K562 (cell line): ENCODE results near the gene KRT4. TPM values are rescaled to one million over a fixed set of nuclear protein-coding genes. Genes with fewer than 3 reads are reported as not detected.

Experiments
- ATAC-seq: fragments of 200-7000 bp; cut with Tn5 transposase; 3 replicates; pipeline ENCODE4 v1.9.1; 2020; ENCODE audit warnings: moderate library complexity
- BruUV-seq: library from RNA; stranded (reverse); fragments of 400-500 nt; replicated peaks from 2 replicates; lab custom pipeline; 2021; lab: Mats Ljungman, UMichigan
- CTCF ChIA-PET: fragments of 300-600 bp; formaldehyde crosslinking; extraction: SDS; loops from one replicate; lab custom pipeline; 2021; ENCODE audit warnings: low intra/inter-chr PET ratio; lab: Yijun Ruan, JAX
- POLR2A ChIA-PET: fragments of 300-600, 350-650 bp; sonication (Branson Sonifier 250); formaldehyde crosslinking; extraction: SDS; loops from one replicate; lab custom pipeline; 2021; ENCODE audit warnings: antibody characterized with exemption, inconsistent platforms; lab: Yijun Ruan, JAX
- DNase-seq, 4 experiments: peaks; one replicate each; pipeline versions ENCODE4 v3.0.0 to v3.0.0-alpha.2; 2011 to 2018; ENCODE audit warnings: low spot score in 3 of 4, mixed read lengths in 3 of 4; ENCODE audit errors: extremely low read depth in 1 of 4
- FAIRE-seq: peaks from 2 replicates; lab custom pipeline; 2011; peaks lifted over from hg19 to GRCh38; lab: Jason Lieb, UNC
- H2AFZ ChIP-seq: 2 replicates; pipeline ENCODE4 v1.6.0; 2011; ENCODE audit warnings: low read depth, low read length, control low read depth, inconsistent platforms
- H3K27ac ChIP-seq: fragments of 200-600 bp; 3 replicates; pipeline ENCODE4 v1.8.0; 2011; ENCODE audit warnings: low read depth, mild to moderate bottlenecking, control low read depth, inconsistent platforms, low read length, moderate library complexity, mixed read lengths; ENCODE audit errors: extremely low read depth
- H3K27me3 ChIP-seq, 2 experiments: fragments of 300-600 bp in 1 of 2; 2 replicates in 1 of 2; 3 replicates in 1 of 2; pipeline versions ENCODE4 v1.6.0 to v1.8.0; 2011; ENCODE audit warnings: inconsistent platforms in 2 of 2, low read length in 2 of 2, mild to moderate bottlenecking in 1 of 2, mixed read lengths in 1 of 2, moderate library complexity in 1 of 2; ENCODE audit not compliant: control insufficient read depth in 2 of 2, insufficient read depth in 2 of 2
- H3K36me3 ChIP-seq: fragments of 300-600 bp; 3 replicates; pipeline ENCODE4 v1.8.0; 2011; ENCODE audit warnings: mild to moderate bottlenecking, low read length, inconsistent platforms; ENCODE audit not compliant: control insufficient read depth, insufficient read depth
- H3K4me1 ChIP-seq, 2 experiments: fragments of 200-600 bp in 1 of 2; replicated peaks in 1 of 2; 2 replicates in 1 of 2; 3 replicates in 1 of 2; pipeline versions ENCODE4 v1.5.1 to v1.8.0; 2011; ENCODE audit warnings: inconsistent platforms in 2 of 2, low read length in 2 of 2, mild to moderate bottlenecking in 1 of 2, mixed read lengths in 1 of 2, moderate library complexity in 1 of 2; ENCODE audit not compliant: control insufficient read depth in 2 of 2, insufficient read depth in 2 of 2
- H3K4me2 ChIP-seq: 2 replicates; pipeline ENCODE4 v1.6.1; 2011; ENCODE audit warnings: low read length, control low read depth, inconsistent platforms, mixed read lengths; ENCODE audit not compliant: insufficient read depth
- H3K4me3 ChIP-seq: fragments of 200-600 bp; sonication (generic), shearing (Covaris generic); 2 replicates; pipeline ENCODE4 v1.5.1; 2016; ENCODE audit warnings: control low read depth, inconsistent platforms
- H3K79me2 ChIP-seq: fragments of 200-600 bp; 3 replicates; pipeline ENCODE4 v1.8.0; 2011; ENCODE audit warnings: low read length, inconsistent platforms; ENCODE audit not compliant: control insufficient read depth, insufficient read depth
- H3K9ac ChIP-seq, 2 experiments: 2 replicates each; pipeline versions ENCODE4 v1.6.0 to v1.6.1; 2011; ENCODE audit warnings: low read depth in 2 of 2, low read length in 2 of 2, control low read depth in 1 of 2, inconsistent platforms in 1 of 2, mild to moderate bottlenecking in 1 of 2, mixed read lengths in 1 of 2; ENCODE audit not compliant: insufficient read depth in 1 of 2
- H3K9me1 ChIP-seq: one replicate; pipeline ENCODE4 v1.6.0; 2011; ENCODE audit warnings: inconsistent platforms, mild to moderate bottlenecking, low read length, moderate library complexity; ENCODE audit not compliant: control insufficient read depth, insufficient read depth
- H3K9me3 ChIP-seq: replicated peaks from 2 replicates; pipeline ENCODE4 v1.5.1; 2011; ENCODE audit warnings: low read depth, low read length, inconsistent platforms; ENCODE audit not compliant: control insufficient read depth, insufficient read depth
- H4K20me1 ChIP-seq: replicated peaks from 2 replicates; pipeline ENCODE4 v1.6.1; 2011; ENCODE audit warnings: low read length, inconsistent platforms, mixed read lengths; ENCODE audit not compliant: control insufficient read depth, insufficient read depth
- ARID1B ChIP-seq: fragments of 450-650 bp; IDR thresholded peaks from 2 replicates; pipeline ENCODE4 v1.6.1; 2016; ENCODE audit warnings: antibody characterized with exemption, mild to moderate bottlenecking, inconsistent platforms
- BMI1 ChIP-seq: fragments of 150-350 bp; IDR thresholded peaks from 2 replicates; pipeline ENCODE4 v1.6.1; 2014; ENCODE audit warnings: low read length
- CREB3L1 ChIP-seq: fragments of 450-650 bp; IDR thresholded peaks from 2 replicates; pipeline ENCODE4 v1.6.1; 2014; ENCODE audit warnings: low read depth, mild to moderate bottlenecking, moderate library complexity, borderline replicate concordance
- DEAF1 ChIP-seq: fragments of 450-650 bp; formaldehyde crosslinking; IDR thresholded peaks from 2 replicates; pipeline ENCODE4 v1.4.0; 2020; ENCODE audit warnings: mild to moderate bottlenecking, moderate library complexity
- DPF2 ChIP-seq: fragments of 450-650 bp; IDR thresholded peaks from 2 replicates; pipeline ENCODE4 v1.6.1; 2016
- GTF2A2 ChIP-seq: IDR thresholded peaks from 2 replicates; pipeline ENCODE4 v1.6.1; 2016; ENCODE audit warnings: mild to moderate bottlenecking, missing genetic modification characterization, missing compliant biosample characterization
- HMG20B ChIP-seq: fragments of 250-450 bp; sonication (Bioruptor Pico); IDR thresholded peaks from 2 replicates; pipeline ENCODE4 v1.5.0; 2021; ENCODE audit warnings: mild to moderate bottlenecking
- L3MBTL2 ChIP-seq: fragments of 450-650 bp; IDR thresholded peaks from 2 replicates; pipeline ENCODE4 v1.6.1; 2016; ENCODE audit warnings: mild to moderate bottlenecking, moderate library complexity
- ZFPM2 ChIP-seq: fragments of 250-450 bp; sonication (Bioruptor Pico); IDR thresholded peaks from 2 replicates; pipeline ENCODE4 v1.5.1; 2022; ENCODE audit warnings: mild to moderate bottlenecking
- ZNF408 ChIP-seq: fragments of 250-450 bp; sonication (Bioruptor Pico); IDR thresholded peaks from 2 replicates; pipeline ENCODE4 v1.4.0; 2020; ENCODE audit warnings: low read depth, mild to moderate bottlenecking, moderate library complexity
- ZNF507 ChIP-seq: conservative IDR thresholded peaks from 2 replicates; pipeline ENCODE4 v1.6.1; 2017; ENCODE audit warnings: missing genetic modification characterization, missing compliant biosample characterization
- ZSCAN29 ChIP-seq: fragments of 450-650 bp; IDR thresholded peaks from 2 replicates; pipeline ENCODE4 v1.6.1; 2017
- WGBS: fragments of 100-300 bp; shearing (Covaris generic); methylation state at CpG from one replicate; pipeline ENCODE4 v1.1.6; 2016; ENCODE audit warnings: low coverage, mixed read lengths; ENCODE audit not compliant: insufficient coverage; ENCODE audit errors: missing lambda C conversion rate; 5-methylcytosine and 5-hydroxymethylcytosine counted together
- in situ Hi-C: fragments of 300-500 bp; cut with MboI; formaldehyde crosslinking; loops from 4 replicates; pipeline ENCODE4 v1.15.0; 2018; ENCODE audit warnings: inconsistent platforms, mixed read lengths
- intact Hi-C: fragments of 100-400 bp; cut with micrococcal nuclease; formaldehyde crosslinking; loops from 2 replicates; pipeline ENCODE4 v1.14.2; 2022
- polyA plus RNA-seq, 8 experiments: library from polyadenylated mRNA; depleted of rRNA in 4 of 8; stranded (reverse) in 5 of 8; unstranded in 3 of 8; fragments of >200 nt; fragmentation: Nextera tagmentation in 2 of 8; fragmentation: Illumina TruSeq in 1 of 8; extraction: Ambion mirVana in 2 of 8; extraction: Trizol in 1 of 8; gene quantifications; 2 replicates each; pipeline versions ENCODE4 v1.2.1 to v1.2.3, GENCODE V29; 2011 to 2014; ENCODE audit warnings: inconsistent platforms in 1 of 8, missing spikeins in 1 of 8
- total RNA-seq, 7 experiments: library from RNA; depleted of rRNA in 6 of 7; stranded (reverse); fragments of >200 nt in 6 of 7; fragmentation: Illumina TruSeq in 2 of 7; extraction: Trizol in 2 of 7; gene quantifications; 2 replicates each; pipeline versions ENCODE4 v1.2.1 to v1.2.3, GENCODE V29; 2011 to 2021; ENCODE audit warnings: low replicate concordance in 1 of 7
- TF ChIP-seq, protein P1 (sequence below): fragments of 450-650 bp; IDR thresholded peaks from 2 replicates; pipeline ENCODE4 v1.6.1; 2017; ENCODE audit warnings: antibody characterized with exemption

KRT4 gene
- total and polyA plus RNA-seq, 9 of the 15 experiments (the other 6 are each of a cell fraction or from before 2014, with no cell fraction given): not detected

DNA sequence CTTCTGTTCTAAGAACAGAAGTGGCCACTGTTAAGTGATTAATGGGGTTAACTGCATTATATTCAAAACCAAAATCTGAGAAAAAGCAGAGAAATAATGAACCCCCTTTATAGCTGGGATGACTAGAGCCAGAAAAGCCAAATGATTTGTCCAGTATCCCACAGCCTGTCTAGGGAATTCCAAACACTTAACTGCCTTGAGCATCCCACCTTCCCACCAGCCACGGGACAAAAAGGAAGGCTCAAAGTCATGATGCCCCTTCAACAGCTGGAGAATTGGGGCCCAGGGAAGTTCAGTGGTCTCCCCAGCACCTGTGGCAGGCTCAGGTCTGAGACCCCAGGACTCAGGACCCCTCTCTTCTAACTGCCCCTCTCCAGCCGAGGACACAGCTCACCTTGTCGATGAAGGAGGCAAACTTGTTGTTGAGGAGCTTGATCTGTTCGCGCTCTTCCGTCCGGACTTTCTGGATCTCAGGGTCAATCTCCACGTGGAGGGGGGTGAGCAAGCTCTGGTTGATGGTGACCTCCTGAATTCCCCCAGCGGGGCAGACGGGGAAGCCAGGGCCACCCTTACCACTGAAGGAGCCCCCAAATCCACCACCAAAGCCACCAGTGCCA lies 605 bp downstream of the KRT4 start:
- FAIRE-seq: no peak
- WGBS: 10% methylated on average over 10 of the region's 10 CpGs

More for the DNA sequence above, 605 bp downstream of the KRT4 start:
- Histone ChIP-seq H3K9me1 (peaks cover 2% of the 10 kb centered on the region), H3K4me2 (no peak overlapping the region), H3K36me3 (no peaks in the 10 kb centered on the region), H4K20me1 (no peaks in the 10 kb centered on the region; the same call in 1 of the 2 replicates), H3K27me3 (peaks cover 25 to 53% of the 10 kb centered on the region in 2 experiments), H2AFZ (no peak overlapping the region), H3K79me2 (no peaks in the 10 kb centered on the region), H3K4me3 (no peak overlapping the region), H3K27ac (no peak overlapping the region), H3K9me3 (no peaks in the 10 kb centered on the region), H3K9ac (no peak overlapping the region), H3K4me1 (no peaks in the 10 kb centered on the region; a peak in 2 of 5 replicates)
- DNase-seq (no peak), ATAC-seq (no peak)
- in situ Hi-C loops (no loop called here), intact Hi-C loops (no loop called here)
- TF ChIP-seq DPF2 (no peak), CREB3L1 (no peak), DEAF1 (no peak), ZNF408 (CRISPR knock-in tag) (no peak), ARID1B (no peak), HMG20B (CRISPR knock-in tag) (no peak), ZNF507 (tag) (no peak), ZFPM2 (no peak), L3MBTL2 (no peak), BMI1 (no peak), ZSCAN29 (no peak), GTF2A2 (tag) (no peak)
- TF ChIP-seq, protein P1, sequence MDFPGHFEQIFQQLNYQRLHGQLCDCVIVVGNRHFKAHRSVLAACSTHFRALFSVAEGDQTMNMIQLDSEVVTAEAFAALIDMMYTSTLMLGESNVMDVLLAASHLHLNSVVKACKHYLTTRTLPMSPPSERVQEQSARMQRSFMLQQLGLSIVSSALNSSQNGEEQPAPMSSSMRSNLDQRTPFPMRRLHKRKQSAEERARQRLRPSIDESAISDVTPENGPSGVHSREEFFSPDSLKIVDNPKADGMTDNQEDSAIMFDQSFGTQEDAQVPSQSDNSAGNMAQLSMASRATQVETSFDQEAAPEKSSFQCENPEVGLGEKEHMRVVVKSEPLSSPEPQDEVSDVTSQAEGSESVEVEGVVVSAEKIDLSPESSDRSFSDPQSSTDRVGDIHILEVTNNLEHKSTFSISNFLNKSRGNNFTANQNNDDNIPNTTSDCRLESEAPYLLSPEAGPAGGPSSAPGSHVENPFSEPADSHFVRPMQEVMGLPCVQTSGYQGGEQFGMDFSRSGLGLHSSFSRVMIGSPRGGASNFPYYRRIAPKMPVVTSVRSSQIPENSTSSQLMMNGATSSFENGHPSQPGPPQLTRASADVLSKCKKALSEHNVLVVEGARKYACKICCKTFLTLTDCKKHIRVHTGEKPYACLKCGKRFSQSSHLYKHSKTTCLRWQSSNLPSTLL: no peak
- ChIA-PET POLR2A (interaction anchor here (0.6 kb wide), 1 partner anchor 485 kb away, joined by 3 read pairs; no protein-coding TSS in a partner anchor), CTCF (no interaction called here)
- no TSS peak for BruUV-seq
